ENCODE data around the gene NDC80.
"Not testable (repeated sequence)": the region's sequence is repeated elsewhere in the genome, so short reads cannot be mapped to it uniquely, and the experiment has no call there.

NDC80 gene

GRCh38 chr18:2571200-2572170 is at the start of gene NDC80, which contains the start of gene METTL4:
TSS of gene NDC80 (plus strand) at chr18:2571557. CDS start at chr18:2572986, 1,429 bp downstream.
TSS of gene METTL4 (minus strand) at chr18:2571505. CDS start at chr18:2567216, 4,289 bp downstream.
- peak; percentile 83 for DNase-seq

GRCh38 chr18:2522112-2522511 is 49.2 kb upstream of the NDC80 start:
- no peak for DNase-seq

GRCh38 chr18:2524794-2525198 is 46.6 kb upstream of the NDC80 start:
- DNase-seq = not testable (repeated sequence)

- DNase-seq = no peak
These were observed 45.0 kb upstream of the NDC80 start for GRCh38 chr18:2526329-2526728.

- DNase-seq = no peak
These were observed 42.2 kb upstream of the NDC80 start for GRCh38 chr18:2529154-2529553.

- DNase-seq = no peak
These were observed 39.6 kb upstream of the NDC80 start for GRCh38 chr18:2531751-2532150.

- DNase-seq = no peak
These were observed 38.6 kb upstream of the NDC80 start for GRCh38 chr18:2532797-2533196.

GRCh38 chr18:2534906-2535305 is 36.5 kb upstream of the NDC80 start:
- no peak for DNase-seq

- no peak for DNase-seq
These were observed 35.9 kb upstream of the NDC80 start for GRCh38 chr18:2535419-2535910.

GRCh38 chr18:2536063-2536462 is 35.3 kb upstream of the NDC80 start:
- DNase-seq = no peak

GRCh38 chr18:2536493-2536892 is 34.9 kb upstream of the NDC80 start:
- no peak for DNase-seq

GRCh38 chr18:2537296-2537695 is 34.1 kb upstream of the NDC80 start:
- no peak for DNase-seq

- no peak for DNase-seq
These were observed 33.1 kb upstream of the NDC80 start for GRCh38 chr18:2538236-2538635.

- no peak for DNase-seq
These were observed 32.5 kb upstream of the NDC80 start for GRCh38 chr18:2538844-2539243.

GRCh38 chr18:2540575-2540974 is 30.8 kb upstream of the NDC80 start:
- no peak for DNase-seq

- peak; percentile 58 for DNase-seq
These were observed 29.3 kb upstream of the NDC80 start for GRCh38 chr18:2541925-2542563.

GRCh38 chr18:2545155-2545554 is 26.2 kb upstream of the NDC80 start:
- no peak for DNase-seq

GRCh38 chr18:2547477-2548087 is 23.8 kb upstream of the NDC80 start:
- peak; percentile 61 for DNase-seq

- no peak for DNase-seq
These were observed 21.9 kb upstream of the NDC80 start for GRCh38 chr18:2549462-2549861.

GRCh38 chr18:2551425-2551824 is 19.9 kb upstream of the NDC80 start:
- DNase-seq = no peak

GRCh38 chr18:2554696-2555095 is 16.7 kb upstream of the NDC80 start:
- no peak for DNase-seq

GRCh38 chr18:2555895-2556294 is 15.5 kb upstream of the NDC80 start:
- DNase-seq = no peak

- no peak for DNase-seq
These were observed 13.8 kb upstream of the NDC80 start for GRCh38 chr18:2557536-2557935.

All from CD4-positive, alpha-beta T cell treated with Interleukin-17A for 1 hour (primary cell).